NCI-H187 treated with DMSO at 0.1 percent for 48 hours (cell line): ENCODE measurements around the gene DLGAP1.
A peak's percentile ranks its signal among the peaks of the same experiment; 100 is the strongest.

ENCODE experiments used
- DNase-seq: peaks from one replicate; lab custom pipeline; 2025; lab: John Stamatoyannopoulos, UW

Gene DLGAP1

GRCh38 chr18:3530807-3531206 lies 924.3 kb downstream of the DLGAP1 start:
- no peak for DNase-seq

GRCh38 chr18:3529601-3530000 lies 925.5 kb downstream of the DLGAP1 start:
- no peak for DNase-seq

- DNase-seq: no peak
Observed at GRCh38 chr18:3529077-3529476, 926.0 kb downstream of the DLGAP1 start.

GRCh38 chr18:3528231-3528630 lies 926.9 kb downstream of the DLGAP1 start:
- DNase-seq: no peak

- peak; percentile 76 for DNase-seq
Observed at GRCh38 chr18:3526421-3527354, 928.4 kb downstream of the DLGAP1 start.

- no peak for DNase-seq
Observed at GRCh38 chr18:3525870-3526420, 929.2 kb downstream of the DLGAP1 start.

GRCh38 chr18:3524706-3525105 lies 930.4 kb downstream of the DLGAP1 start:
- DNase-seq: no peak

- no peak for DNase-seq
Observed at GRCh38 chr18:3520230-3521085, 934.6 kb downstream of the DLGAP1 start.

GRCh38 chr18:3514312-3515216 lies 940.5 kb downstream of the DLGAP1 start:
- DNase-seq: no peak

GRCh38 chr18:3513481-3513880 lies 941.6 kb downstream of the DLGAP1 start:
- DNase-seq: no peak

GRCh38 chr18:3511980-3512379 lies 943.1 kb downstream of the DLGAP1 start:
- DNase-seq: no peak

GRCh38 chr18:3510896-3511295 lies 944.2 kb downstream of the DLGAP1 start:
- DNase-seq: no peak

- DNase-seq: no peak
Observed at GRCh38 chr18:3510024-3510423, 945.1 kb downstream of the DLGAP1 start.

GRCh38 chr18:3508576-3509549 lies 946.2 kb downstream of the DLGAP1 start:
- DNase-seq: peak; percentile 86

- DNase-seq: no peak
Observed at GRCh38 chr18:3504637-3505036, 950.5 kb downstream of the DLGAP1 start.

GRCh38 chr18:3502650-3503049 lies 952.5 kb downstream of the DLGAP1 start:
- DNase-seq: no peak

GRCh38 chr18:3500016-3500415 lies 955.1 kb downstream of the DLGAP1 start:
- DNase-seq: no peak

- DNase-seq: no peak
Observed at GRCh38 chr18:3499501-3499900, 955.6 kb downstream of the DLGAP1 start.

- no peak for DNase-seq
Observed at GRCh38 chr18:3498698-3499471, 956.2 kb downstream of the DLGAP1 start.
